ENCODE data around the gene ZFYVE28.

ZFYVE28 gene

GRCh38 chr4:2299794-2300193, 118.7 kb downstream of the ZFYVE28 start:
- no peak for DNase-seq

- DNase-seq: no peak
Observed at GRCh38 chr4:2298532-2298991, 119.9 kb downstream of the ZFYVE28 start.

GRCh38 chr4:2297606-2298531, 120.6 kb downstream of the ZFYVE28 start:
- no peak for DNase-seq

- no peak for DNase-seq
Observed at GRCh38 chr4:2296631-2297601, 121.5 kb downstream of the ZFYVE28 start.

GRCh38 chr4:2295900-2296442, 122.5 kb downstream of the ZFYVE28 start:
- no peak for DNase-seq

- no peak for DNase-seq
Observed at GRCh38 chr4:2295500-2295899, 122.9 kb downstream of the ZFYVE28 start.

- DNase-seq: no peak
Observed at GRCh38 chr4:2292646-2293108, 125.8 kb downstream of the ZFYVE28 start.

- DNase-seq: no peak
Observed at GRCh38 chr4:2291705-2292645, 126.5 kb downstream of the ZFYVE28 start.

- no peak for DNase-seq
Observed at GRCh38 chr4:2290974-2291704, 127.3 kb downstream of the ZFYVE28 start.

- DNase-seq: no peak
Observed at GRCh38 chr4:2290488-2290887, 128.0 kb downstream of the ZFYVE28 start.

- DNase-seq: no peak
Observed at GRCh38 chr4:2289955-2290333, 128.5 kb downstream of the ZFYVE28 start.

- no peak for DNase-seq
Observed at GRCh38 chr4:2289311-2289954, 129.0 kb downstream of the ZFYVE28 start.

GRCh38 chr4:2288051-2288541, 130.3 kb downstream of the ZFYVE28 start:
- no peak for DNase-seq

- DNase-seq: no peak
Observed at GRCh38 chr4:2287594-2287915, 130.9 kb downstream of the ZFYVE28 start.

GRCh38 chr4:2286904-2287593, 131.4 kb downstream of the ZFYVE28 start:
- DNase-seq: no peak

GRCh38 chr4:2285613-2286381, 132.6 kb downstream of the ZFYVE28 start:
- no peak for DNase-seq

GRCh38 chr4:2284934-2285612, 133.4 kb downstream of the ZFYVE28 start:
- DNase-seq: no peak

GRCh38 chr4:2284161-2284933, 134.1 kb downstream of the ZFYVE28 start:
- DNase-seq: no peak

Data from NCI-H2171 (cell line).